KMS-11 (cell line): ENCODE measurements around the gene HRC.

Source experiments
- H2AFZ ChIP-seq: fragments of 200-600 bp; sonication (generic); 2 replicates; pipeline ENCODE4 v1.6.1; 2016; ENCODE audit warnings: antibody characterized with exemption, mixed run types, low read depth
- H3K27ac ChIP-seq: fragments of 200-600 bp; sonication (generic); 2 replicates; pipeline ENCODE4 v1.6.1; 2016; ENCODE audit warnings: mild to moderate bottlenecking, mixed run types
- H3K27me3 ChIP-seq: fragments of 200-600 bp; sonication (generic); 2 replicates; pipeline ENCODE4 v1.6.1; 2017; ENCODE audit warnings: mild to moderate bottlenecking, low read depth, mixed run types, moderate library complexity; ENCODE audit not compliant: insufficient read depth
- H3K36me3 ChIP-seq: fragments of 200-600 bp; sonication (generic); 2 replicates; pipeline ENCODE4 v1.6.1; 2017; ENCODE audit warnings: mild to moderate bottlenecking, mixed run types; ENCODE audit not compliant: insufficient read depth
- H3K4me1 ChIP-seq: fragments of 200-600 bp; sonication (generic); 2 replicates; pipeline ENCODE4 v1.6.1; 2016; ENCODE audit warnings: mild to moderate bottlenecking, low read depth, mixed run types; ENCODE audit not compliant: poor library complexity, severe bottlenecking
- H3K4me2 ChIP-seq: fragments of 200-600 bp; sonication (generic); 2 replicates; pipeline ENCODE4 v1.7.0; 2016; ENCODE audit warnings: mild to moderate bottlenecking, mixed run types
- H3K4me3 ChIP-seq: fragments of 200-600 bp; sonication (generic); IDR thresholded peaks from 2 replicates; pipeline ENCODE4 v1.6.1; 2017; ENCODE audit warnings: low read depth, low read length, mixed read lengths; ENCODE audit not compliant: insufficient read depth
- H3K79me2 ChIP-seq: fragments of 200-600 bp; sonication (generic); 2 replicates; pipeline ENCODE4 v1.6.1; 2016; ENCODE audit warnings: low read depth, mixed run types; ENCODE audit not compliant: insufficient read depth
- H3K9ac ChIP-seq: fragments of 200-600 bp; sonication (generic); 2 replicates; pipeline ENCODE4 v1.6.1; 2016; ENCODE audit warnings: mild to moderate bottlenecking, mixed run types
- H4K20me1 ChIP-seq: fragments of 200-600 bp; sonication (generic); 2 replicates; pipeline ENCODE4 v1.6.1; 2016; ENCODE audit warnings: mild to moderate bottlenecking, mixed run types; ENCODE audit not compliant: insufficient read depth
- TF ChIP-seq, protein P1 (sequence below): fragments of 200-600 bp; sonication (generic); conservative IDR thresholded peaks from 2 replicates; pipeline ENCODE4 v1.6.1; 2017; ENCODE audit warnings: low read depth, mild to moderate bottlenecking, antibody characterized with exemption, low read length, moderate library complexity, mixed read lengths

Gene HRC, protein sequence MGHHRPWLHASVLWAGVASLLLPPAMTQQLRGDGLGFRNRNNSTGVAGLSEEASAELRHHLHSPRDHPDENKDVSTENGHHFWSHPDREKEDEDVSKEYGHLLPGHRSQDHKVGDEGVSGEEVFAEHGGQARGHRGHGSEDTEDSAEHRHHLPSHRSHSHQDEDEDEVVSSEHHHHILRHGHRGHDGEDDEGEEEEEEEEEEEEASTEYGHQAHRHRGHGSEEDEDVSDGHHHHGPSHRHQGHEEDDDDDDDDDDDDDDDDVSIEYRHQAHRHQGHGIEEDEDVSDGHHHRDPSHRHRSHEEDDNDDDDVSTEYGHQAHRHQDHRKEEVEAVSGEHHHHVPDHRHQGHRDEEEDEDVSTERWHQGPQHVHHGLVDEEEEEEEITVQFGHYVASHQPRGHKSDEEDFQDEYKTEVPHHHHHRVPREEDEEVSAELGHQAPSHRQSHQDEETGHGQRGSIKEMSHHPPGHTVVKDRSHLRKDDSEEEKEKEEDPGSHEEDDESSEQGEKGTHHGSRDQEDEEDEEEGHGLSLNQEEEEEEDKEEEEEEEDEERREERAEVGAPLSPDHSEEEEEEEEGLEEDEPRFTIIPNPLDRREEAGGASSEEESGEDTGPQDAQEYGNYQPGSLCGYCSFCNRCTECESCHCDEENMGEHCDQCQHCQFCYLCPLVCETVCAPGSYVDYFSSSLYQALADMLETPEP

GRCh38 chr19:49155005-49155819 is at the start of gene HRC:
TSS of gene HRC (minus strand) at chr19:49155396. CDS start at chr19:49155237, 159 bp downstream.
- Histone ChIP-seq H3K27me3 (peaks cover 90% of the 10 kb centered on the region), H3K79me2 (no peaks in the 10 kb centered on the region), H3K4me1 (peaks cover 27% of the 10 kb centered on the region), H3K4me3 (no peak within 1 kb of the TSS), H3K9ac (no peak within 1 kb of the TSS), H4K20me1 (no peaks in the 10 kb centered on the region), H2AFZ (no peak within 1 kb of the TSS), H3K4me2 (no peak within 1 kb of the TSS), H3K27ac (no peak within 1 kb of the TSS), H3K36me3 (no peaks in the 10 kb centered on the region)
- TF ChIP-seq, protein P1, sequence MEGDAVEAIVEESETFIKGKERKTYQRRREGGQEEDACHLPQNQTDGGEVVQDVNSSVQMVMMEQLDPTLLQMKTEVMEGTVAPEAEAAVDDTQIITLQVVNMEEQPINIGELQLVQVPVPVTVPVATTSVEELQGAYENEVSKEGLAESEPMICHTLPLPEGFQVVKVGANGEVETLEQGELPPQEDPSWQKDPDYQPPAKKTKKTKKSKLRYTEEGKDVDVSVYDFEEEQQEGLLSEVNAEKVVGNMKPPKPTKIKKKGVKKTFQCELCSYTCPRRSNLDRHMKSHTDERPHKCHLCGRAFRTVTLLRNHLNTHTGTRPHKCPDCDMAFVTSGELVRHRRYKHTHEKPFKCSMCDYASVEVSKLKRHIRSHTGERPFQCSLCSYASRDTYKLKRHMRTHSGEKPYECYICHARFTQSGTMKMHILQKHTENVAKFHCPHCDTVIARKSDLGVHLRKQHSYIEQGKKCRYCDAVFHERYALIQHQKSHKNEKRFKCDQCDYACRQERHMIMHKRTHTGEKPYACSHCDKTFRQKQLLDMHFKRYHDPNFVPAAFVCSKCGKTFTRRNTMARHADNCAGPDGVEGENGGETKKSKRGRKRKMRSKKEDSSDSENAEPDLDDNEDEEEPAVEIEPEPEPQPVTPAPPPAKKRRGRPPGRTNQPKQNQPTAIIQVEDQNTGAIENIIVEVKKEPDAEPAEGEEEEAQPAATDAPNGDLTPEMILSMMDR: no peak

- no peaks in the 10 kb centered on the region for H3K79me2 ChIP-seq
- H3K27ac ChIP-seq: no peak overlapping the region
- H3K27me3 ChIP-seq: peaks cover 25% of the 10 kb centered on the region; the same call in 1 of the 2 replicates
- H2AFZ ChIP-seq: no peak overlapping the region
- no peak overlapping the region for H3K9ac ChIP-seq
- H3K36me3 ChIP-seq: no peaks in the 10 kb centered on the region
- TF ChIP-seq, protein P1: no peak
- no peaks in the 10 kb centered on the region for H4K20me1 ChIP-seq
- H3K4me2 ChIP-seq: no peak overlapping the region
- H3K4me1 ChIP-seq: peaks cover 26% of the 10 kb centered on the region
- H3K4me3 ChIP-seq: no peak overlapping the region
Measured at GRCh38 chr19:49201042-49201441, 45.8 kb upstream of the HRC start.

DNA sequence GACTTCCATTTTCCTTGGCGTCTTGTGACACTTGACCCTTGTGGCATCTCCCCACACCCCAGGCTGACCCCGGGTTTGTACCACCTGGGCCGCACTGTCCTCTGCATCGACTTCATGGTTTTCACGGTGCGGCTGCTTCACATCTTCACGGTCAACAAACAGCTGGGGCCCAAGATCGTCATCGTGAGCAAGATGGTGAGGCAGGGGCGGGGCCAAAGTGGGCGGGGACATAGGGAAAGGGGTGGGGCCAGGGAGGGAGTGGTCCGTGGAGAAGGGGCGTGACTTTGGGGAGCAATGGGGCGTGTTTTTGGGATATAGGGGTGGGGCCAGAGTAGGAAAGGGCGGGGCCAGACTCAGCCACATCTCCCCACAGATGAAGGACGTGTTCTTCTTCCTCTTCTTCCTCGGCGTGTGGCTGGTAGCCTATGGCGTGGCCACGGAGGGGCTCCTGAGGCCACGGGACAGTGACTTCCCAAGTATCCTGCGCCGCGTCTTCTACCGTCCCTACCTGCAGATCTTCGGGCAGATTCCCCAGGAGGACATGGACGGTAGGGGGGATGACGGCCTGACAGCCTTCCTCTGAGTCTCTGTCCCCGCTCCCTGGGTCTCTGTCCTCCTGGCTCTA is 45.2 kb upstream of the HRC start:
- Histone ChIP-seq H3K4me3 (no peak overlapping the region), H3K4me2 (no peak overlapping the region), H3K36me3 (no peaks in the 10 kb centered on the region), H3K27ac (no peak overlapping the region), H3K9ac (no peak overlapping the region), H3K79me2 (no peaks in the 10 kb centered on the region), H2AFZ (no peak overlapping the region; the same call in 1 of the 2 replicates), H3K27me3 (peaks cover 30% of the 10 kb centered on the region; the same call in 1 of the 2 replicates), H4K20me1 (no peaks in the 10 kb centered on the region), H3K4me1 (peaks cover 26% of the 10 kb centered on the region)
- TF ChIP-seq, protein P1: no peak

DNA sequence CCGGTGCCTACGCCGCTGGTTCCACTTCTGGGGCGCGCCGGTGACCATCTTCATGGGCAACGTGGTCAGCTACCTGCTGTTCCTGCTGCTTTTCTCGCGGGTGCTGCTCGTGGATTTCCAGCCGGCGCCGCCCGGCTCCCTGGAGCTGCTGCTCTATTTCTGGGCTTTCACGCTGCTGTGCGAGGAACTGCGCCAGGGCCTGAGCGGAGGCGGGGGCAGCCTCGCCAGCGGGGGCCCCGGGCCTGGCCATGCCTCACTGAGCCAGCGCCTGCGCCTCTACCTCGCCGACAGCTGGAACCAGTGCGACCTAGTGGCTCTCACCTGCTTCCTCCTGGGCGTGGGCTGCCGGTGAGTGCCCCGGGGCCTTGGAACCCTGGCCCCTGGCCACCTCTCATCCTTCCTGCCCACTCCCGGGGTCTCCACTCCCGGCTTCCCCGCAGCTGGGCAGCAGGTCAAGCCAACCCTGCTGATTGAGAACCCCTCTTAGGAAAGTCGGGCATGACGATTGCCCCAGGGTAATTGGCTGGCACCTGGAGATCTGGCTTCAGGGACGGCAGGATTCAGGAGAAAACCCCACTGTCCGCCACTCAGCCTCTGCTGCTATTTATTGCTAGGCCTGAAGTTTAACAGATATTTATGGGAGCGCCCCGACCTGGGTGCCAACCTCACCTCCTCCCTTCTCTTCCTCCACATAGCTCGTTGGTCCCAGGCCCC is 41.5 kb upstream of the HRC start:
- no peak overlapping the region for H3K4me3 ChIP-seq
- TF ChIP-seq, protein P1: no peak
- no peaks in the 10 kb centered on the region for H3K79me2 ChIP-seq

More for the DNA sequence above, 41.5 kb upstream of the HRC start:
- no peak overlapping the region for H3K4me2 ChIP-seq
- H3K9ac ChIP-seq: no peak overlapping the region
- no peaks in the 10 kb centered on the region for H4K20me1 ChIP-seq
- H2AFZ ChIP-seq: no peak overlapping the region
- H3K4me1 ChIP-seq: peaks cover 7% of the 10 kb centered on the region
- no peak overlapping the region for H3K27ac ChIP-seq
- H3K36me3 ChIP-seq: no peaks in the 10 kb centered on the region
- peaks cover 56% of the 10 kb centered on the region; the same call in 1 of the 2 replicates for H3K27me3 ChIP-seq
